Smooth muscle cell (in vitro differentiated cells): ENCODE measurements around the gene NAGS. TPM values are rescaled to one million over a fixed set of nuclear protein-coding genes. Genes with fewer than 3 reads are reported as not detected.
A peak's percentile ranks its signal among the peaks of the same experiment; 100 is the strongest.

Experiments
- DNase-seq: peaks from one replicate; lab custom pipeline; 2025; ENCODE audit not compliant: unreplicated experiment; lab: John Stamatoyannopoulos, UW
- H2AFZ ChIP-seq: fragments of 200-600 bp; sonication (generic); 2 replicates; pipeline ENCODE4 v1.6.0; 2016; ENCODE audit warnings: antibody characterized with exemption, low read depth, mild to moderate bottlenecking
- H3F3A ChIP-seq: fragments of 200-600 bp; sonication (generic); 2 replicates; pipeline ENCODE4 v1.6.0; 2017; ENCODE audit warnings: antibody characterized with exemption, low read depth
- H3K27ac ChIP-seq: fragments of 200-600 bp; sonication (generic); 2 replicates; pipeline ENCODE4 v1.5.1; 2016; ENCODE audit warnings: low read depth, mild to moderate bottlenecking
- H3K27me3 ChIP-seq: fragments of 200-600 bp; sonication (generic); 2 replicates; pipeline ENCODE4 v1.6.1; 2016; ENCODE audit warnings: low read depth, mild to moderate bottlenecking
- H3K36me3 ChIP-seq: fragments of 200-600 bp; sonication (generic); 2 replicates; pipeline ENCODE4 v1.5.1; 2016; ENCODE audit warnings: low read depth
- H3K4me1 ChIP-seq: fragments of 200-600 bp; sonication (generic); 2 replicates; pipeline ENCODE4 v1.5.1; 2016; ENCODE audit warnings: low read depth
- H3K4me2 ChIP-seq: fragments of 200-600 bp; sonication (generic); 2 replicates; pipeline ENCODE4 v1.6.0; 2016; ENCODE audit warnings: mild to moderate bottlenecking
- H3K4me3 ChIP-seq: fragments of 200-600 bp; sonication (generic); 2 replicates; pipeline ENCODE4 v1.5.1; 2016; ENCODE audit warnings: mild to moderate bottlenecking
- H3K79me2 ChIP-seq: fragments of 200-600 bp; sonication (generic); 2 replicates; pipeline ENCODE4 v1.6.0; 2016; ENCODE audit warnings: low read depth, mild to moderate bottlenecking
- H3K9ac ChIP-seq: fragments of 200-600 bp; sonication (generic); 2 replicates; pipeline ENCODE4 v1.6.0; 2016; ENCODE audit warnings: low read depth
- H3K9me3 ChIP-seq: fragments of 200-600 bp; sonication (generic); replicated peaks from 2 replicates; pipeline ENCODE4 v1.5.1; 2016; ENCODE audit warnings: low read depth
- H4K20me1 ChIP-seq: fragments of 200-600 bp; sonication (generic); 2 replicates; pipeline ENCODE4 v1.6.0; 2016; ENCODE audit warnings: low read depth
- WGBS: methylation state at CpG from one replicate; pipeline ENCODE4 v1.1.7; 2016; ENCODE audit warnings: low lambda C conversion rate; 5-methylcytosine and 5-hydroxymethylcytosine counted together
- polyA plus RNA-seq: library from polyadenylated mRNA; unstranded; fragments of >200 nt; fragmentation: Nextera tagmentation; extraction: Ambion mirVana; gene quantifications from 2 replicates; pipeline ENCODE4 v1.2.1, GENCODE V29; 2016
- total RNA-seq: library from RNA; depleted of rRNA; stranded (reverse); fragments of >200 nt; gene quantifications from 2 replicates; pipeline ENCODE4 v1.2.3, GENCODE V29; 2014
- TF ChIP-seq, protein P1 (sequence below): fragments of 200-600 bp; sonication (generic); IDR thresholded peaks from 2 replicates; pipeline ENCODE4 v1.5.1; 2017; ENCODE audit warnings: borderline replicate concordance, mild to moderate bottlenecking, antibody characterized with exemption; ENCODE audit not compliant: insufficient read depth, poor library complexity, severe bottlenecking

NAGS gene
- total and polyA plus RNA-seq, 2 experiments from 2014 or later, result 1.3 to 1.5 TPM

- Histone ChIP-seq H2AFZ (no peak overlapping the region), H4K20me1 (no peaks in the 10 kb centered on the region), H3K36me3 (no peaks in the 10 kb centered on the region), H3K27me3 (peaks cover 30% of the 10 kb centered on the region), H3K79me2 (no peaks in the 10 kb centered on the region), H3K9ac (no peak overlapping the region), H3K4me1 (peaks cover 26% of the 10 kb centered on the region), H3K4me3 (peak overlapping the region; percentile 81), H3K9me3 (no peaks in the 10 kb centered on the region), H3K27ac (no peak overlapping the region), H3K4me2 (peak overlapping the region; percentile 99), H3F3A (no peaks in the 10 kb centered on the region)
- TF ChIP-seq, protein P1, sequence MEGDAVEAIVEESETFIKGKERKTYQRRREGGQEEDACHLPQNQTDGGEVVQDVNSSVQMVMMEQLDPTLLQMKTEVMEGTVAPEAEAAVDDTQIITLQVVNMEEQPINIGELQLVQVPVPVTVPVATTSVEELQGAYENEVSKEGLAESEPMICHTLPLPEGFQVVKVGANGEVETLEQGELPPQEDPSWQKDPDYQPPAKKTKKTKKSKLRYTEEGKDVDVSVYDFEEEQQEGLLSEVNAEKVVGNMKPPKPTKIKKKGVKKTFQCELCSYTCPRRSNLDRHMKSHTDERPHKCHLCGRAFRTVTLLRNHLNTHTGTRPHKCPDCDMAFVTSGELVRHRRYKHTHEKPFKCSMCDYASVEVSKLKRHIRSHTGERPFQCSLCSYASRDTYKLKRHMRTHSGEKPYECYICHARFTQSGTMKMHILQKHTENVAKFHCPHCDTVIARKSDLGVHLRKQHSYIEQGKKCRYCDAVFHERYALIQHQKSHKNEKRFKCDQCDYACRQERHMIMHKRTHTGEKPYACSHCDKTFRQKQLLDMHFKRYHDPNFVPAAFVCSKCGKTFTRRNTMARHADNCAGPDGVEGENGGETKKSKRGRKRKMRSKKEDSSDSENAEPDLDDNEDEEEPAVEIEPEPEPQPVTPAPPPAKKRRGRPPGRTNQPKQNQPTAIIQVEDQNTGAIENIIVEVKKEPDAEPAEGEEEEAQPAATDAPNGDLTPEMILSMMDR, result no peak
- 3% methylated on average over 64 of the region's 71 CpGs for WGBS
- DNase-seq, result no peak
These were observed 522 bp downstream of the NAGS start for GRCh38 chr17:44004761-44005526.

DNA sequence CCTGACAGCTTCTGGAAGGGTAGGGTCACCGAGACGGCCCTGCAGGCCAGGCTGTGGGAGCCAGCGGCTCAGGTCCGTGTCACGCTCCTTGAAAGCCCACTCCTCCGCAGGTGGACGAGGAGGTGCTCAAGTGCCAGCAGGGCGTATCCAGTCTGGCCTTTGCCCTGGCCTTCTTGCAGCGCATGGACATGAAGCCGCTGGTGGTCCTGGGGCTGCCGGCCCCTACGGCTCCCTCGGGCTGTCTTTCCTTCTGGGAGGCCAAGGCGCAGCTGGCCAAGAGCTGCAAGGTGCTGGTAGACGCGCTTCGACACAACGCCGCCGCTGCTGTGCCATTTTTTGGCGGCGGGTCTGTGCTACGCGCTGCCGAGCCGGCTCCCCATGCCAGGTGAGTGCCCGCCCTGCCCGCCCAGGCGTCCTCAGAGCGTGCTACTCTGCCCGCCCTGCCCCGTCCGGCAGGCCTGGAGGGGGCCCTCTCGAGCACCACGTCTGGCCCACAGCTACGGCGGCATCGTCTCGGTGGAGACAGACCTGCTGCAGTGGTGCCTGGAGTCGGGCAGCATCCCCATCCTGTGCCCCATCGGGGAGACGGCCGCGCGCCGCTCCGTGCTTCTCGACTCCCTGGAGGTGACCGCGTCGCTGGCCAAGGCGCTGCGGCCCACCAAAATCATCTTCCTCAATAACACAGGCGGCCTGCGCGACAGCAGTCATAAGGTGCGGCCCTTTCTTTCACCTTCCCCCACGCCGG, 1.3 kb downstream of the NAGS start:
- no peaks in the 10 kb centered on the region for H3K36me3 ChIP-seq
- H3K4me2 ChIP-seq, result peak overlapping the region; percentile 99
- H3K27ac ChIP-seq, result no peak overlapping the region
- 9% methylated on average over 46 of the region's 59 CpGs for WGBS
- peaks cover 30% of the 10 kb centered on the region for H3K27me3 ChIP-seq
- H3K9me3 ChIP-seq, result no peaks in the 10 kb centered on the region
- H3K4me3 ChIP-seq, result peak overlapping the region; percentile 81
- H3K79me2 ChIP-seq, result no peaks in the 10 kb centered on the region
- no peak overlapping the region for H2AFZ ChIP-seq
- no peaks in the 10 kb centered on the region for H4K20me1 ChIP-seq
- no peak overlapping the region for H3K9ac ChIP-seq
- DNase-seq, result no peak
- TF ChIP-seq, protein P1, result no peak
- no peaks in the 10 kb centered on the region for H3F3A ChIP-seq
- peaks cover 26% of the 10 kb centered on the region for H3K4me1 ChIP-seq

DNA sequence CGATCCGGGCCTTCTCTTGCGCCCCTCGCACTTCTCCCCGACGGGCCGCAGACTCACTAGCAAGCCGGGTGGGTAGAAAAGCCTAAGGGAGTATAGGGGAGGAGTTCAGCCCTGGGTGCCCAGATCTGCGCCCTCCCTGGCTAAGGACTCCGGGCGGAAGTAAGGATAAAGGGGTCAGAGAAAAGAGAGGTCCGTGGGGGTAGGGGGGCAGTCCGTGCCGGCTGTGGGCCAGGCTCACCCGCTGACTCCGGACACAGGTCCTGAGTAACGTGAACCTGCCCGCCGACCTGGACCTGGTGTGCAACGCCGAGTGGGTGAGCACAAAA, 1.8 kb downstream of the NAGS start:
- Histone ChIP-seq H3K9me3 (no peaks in the 10 kb centered on the region), H3K4me2 (peak overlapping the region; percentile 99), H3K4me3 (peak overlapping the region; percentile 81), H3F3A (no peaks in the 10 kb centered on the region), H3K4me1 (peaks cover 26% of the 10 kb centered on the region), H3K36me3 (no peaks in the 10 kb centered on the region), H3K27me3 (peaks cover 30% of the 10 kb centered on the region), H2AFZ (no peak overlapping the region), H3K27ac (no peak overlapping the region), H4K20me1 (no peaks in the 10 kb centered on the region), H3K79me2 (no peaks in the 10 kb centered on the region), H3K9ac (no peak overlapping the region)
- 3% methylated on average over 21 of the region's 21 CpGs for WGBS
- TF ChIP-seq, protein P1, result no peak
- DNase-seq, result no peak
